ENCODE data around the gene MAP3K14.

MAP3K14 gene

DNA sequence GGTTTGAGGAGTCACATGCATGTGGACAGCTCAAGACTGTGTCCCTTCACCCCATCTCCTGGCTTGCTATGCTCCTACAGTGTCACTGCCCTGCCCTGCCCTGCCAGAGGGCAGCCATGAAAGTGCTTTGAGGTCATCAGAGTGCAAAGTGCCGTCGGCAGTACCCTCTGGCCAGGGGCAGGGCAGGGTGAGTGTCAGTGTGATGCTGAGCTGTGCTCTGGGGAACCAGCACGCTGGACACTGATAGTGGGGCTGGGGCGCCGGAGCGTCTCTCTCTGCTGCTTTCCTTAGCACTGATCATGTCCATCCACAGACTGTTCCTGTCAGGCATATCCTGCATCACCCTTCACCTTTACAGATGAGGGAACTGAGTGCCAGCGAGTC is 53.4 kb downstream of the MAP3K14 start:
- TF ChIP-seq, protein P1, sequence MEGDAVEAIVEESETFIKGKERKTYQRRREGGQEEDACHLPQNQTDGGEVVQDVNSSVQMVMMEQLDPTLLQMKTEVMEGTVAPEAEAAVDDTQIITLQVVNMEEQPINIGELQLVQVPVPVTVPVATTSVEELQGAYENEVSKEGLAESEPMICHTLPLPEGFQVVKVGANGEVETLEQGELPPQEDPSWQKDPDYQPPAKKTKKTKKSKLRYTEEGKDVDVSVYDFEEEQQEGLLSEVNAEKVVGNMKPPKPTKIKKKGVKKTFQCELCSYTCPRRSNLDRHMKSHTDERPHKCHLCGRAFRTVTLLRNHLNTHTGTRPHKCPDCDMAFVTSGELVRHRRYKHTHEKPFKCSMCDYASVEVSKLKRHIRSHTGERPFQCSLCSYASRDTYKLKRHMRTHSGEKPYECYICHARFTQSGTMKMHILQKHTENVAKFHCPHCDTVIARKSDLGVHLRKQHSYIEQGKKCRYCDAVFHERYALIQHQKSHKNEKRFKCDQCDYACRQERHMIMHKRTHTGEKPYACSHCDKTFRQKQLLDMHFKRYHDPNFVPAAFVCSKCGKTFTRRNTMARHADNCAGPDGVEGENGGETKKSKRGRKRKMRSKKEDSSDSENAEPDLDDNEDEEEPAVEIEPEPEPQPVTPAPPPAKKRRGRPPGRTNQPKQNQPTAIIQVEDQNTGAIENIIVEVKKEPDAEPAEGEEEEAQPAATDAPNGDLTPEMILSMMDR (conservative IDR thresholded peaks at IDR 0.05; ENCODE audit: low read depth, low read length): no peak

DNA sequence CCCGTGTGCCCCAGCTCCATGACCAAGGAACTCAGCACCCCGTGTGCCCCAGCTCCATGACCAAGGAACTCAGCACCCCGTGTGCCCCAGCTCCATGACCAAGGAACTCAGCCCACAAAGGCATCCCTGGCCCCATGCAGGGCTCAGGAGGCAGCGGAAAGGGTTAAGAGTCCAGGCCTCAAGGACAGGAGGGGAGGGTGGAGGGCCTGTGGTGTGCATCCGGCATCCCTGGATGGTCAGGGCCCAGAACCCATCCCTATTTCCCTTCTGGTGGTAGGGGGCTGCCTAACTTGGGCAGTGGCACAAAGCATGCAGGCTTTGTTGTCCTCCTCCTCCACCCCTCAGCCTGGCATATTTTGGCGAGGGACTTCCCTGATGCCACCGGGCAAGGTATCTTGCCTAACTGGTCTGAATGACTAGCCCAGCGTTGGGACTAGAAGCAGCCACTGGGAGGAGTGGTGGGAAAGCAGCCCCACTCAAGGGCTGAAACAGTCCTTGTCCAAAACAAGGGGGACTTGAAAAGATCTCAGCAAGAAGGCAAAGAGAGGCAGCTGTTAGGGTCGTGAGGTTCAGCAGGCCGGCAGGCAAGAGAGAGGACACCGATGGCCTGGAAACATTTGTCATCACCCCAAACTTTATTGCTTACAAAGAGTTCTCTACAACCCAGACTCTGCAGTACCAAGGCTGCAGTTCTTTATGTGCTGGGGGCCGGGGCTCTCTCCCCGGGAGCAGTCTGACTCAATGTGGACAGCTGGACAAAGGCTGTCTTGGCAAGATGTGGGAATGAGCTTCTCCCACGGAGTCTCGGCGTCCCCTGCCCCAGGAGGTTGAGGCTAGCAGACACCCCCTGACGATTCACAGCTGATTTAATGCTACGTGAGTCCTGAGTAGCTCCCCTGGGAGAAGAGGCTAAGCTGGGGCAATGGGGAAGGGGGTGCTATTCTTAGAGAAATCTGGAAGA is 54.0 kb downstream of the MAP3K14 start:
- DNase-seq (ENCODE audit: low read depth): no peak
- TF ChIP-seq, protein P1 (conservative IDR thresholded peaks at IDR 0.05; ENCODE audit: low read depth, low read length): no peak
- H3K4me3 ChIP-seq (ENCODE audit: low read length): no peak overlapping the region

More for the DNA sequence above, 53.4 kb downstream of the MAP3K14 start:
- DNase-seq (ENCODE audit: low read depth): no peak
- H3K4me3 ChIP-seq (ENCODE audit: low read length): no peak overlapping the region

DNA sequence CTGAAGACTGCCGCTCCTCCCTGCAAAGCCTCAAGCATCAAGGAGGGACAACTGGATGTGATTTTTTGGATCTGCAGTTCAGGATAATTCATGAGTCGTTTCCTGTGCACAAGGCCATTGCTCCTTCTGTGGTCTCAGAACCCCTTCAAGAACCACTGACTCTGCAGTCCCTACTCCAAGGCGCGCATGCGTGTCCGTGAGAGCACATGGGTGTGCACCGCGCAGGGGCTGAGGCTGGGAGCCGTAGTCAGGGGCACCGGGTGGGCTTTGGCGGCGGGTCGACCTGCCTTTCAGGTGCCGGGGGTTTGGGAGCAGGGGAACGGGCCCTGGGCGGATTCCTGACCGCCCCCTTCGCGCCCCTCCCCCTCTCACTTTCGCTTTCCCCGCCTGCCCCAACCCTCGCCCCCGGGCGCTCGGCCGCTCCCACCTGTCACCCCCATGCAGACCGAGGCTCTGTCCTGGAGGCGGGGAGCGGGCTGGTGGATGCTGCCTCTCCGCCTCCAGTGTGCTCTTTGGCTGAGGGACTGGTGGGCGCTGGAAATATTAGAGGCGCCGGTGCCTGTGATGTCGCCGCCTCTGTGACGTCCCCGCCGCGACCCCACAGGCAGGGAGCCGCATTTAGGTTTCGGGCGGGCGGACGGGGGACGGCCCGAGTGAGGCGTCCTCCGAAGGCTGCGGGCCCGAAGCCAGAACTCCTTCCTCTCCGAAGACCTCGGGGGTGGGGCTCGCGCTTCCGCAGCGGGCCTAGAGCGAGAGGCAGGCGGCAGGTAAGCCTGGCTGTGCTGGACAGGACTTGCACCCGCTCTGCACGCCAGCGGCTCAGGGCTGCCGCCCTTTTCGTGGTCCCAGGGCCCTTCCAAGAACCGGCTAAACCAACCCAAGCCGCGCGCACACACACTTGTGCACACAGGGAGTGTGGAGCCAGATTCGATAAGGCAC is 55.0 kb downstream of the MAP3K14 start, which contains the start of gene SPATA32:
SPATA32 (minus strand) TSS at position 518 of the 939 bp plus-strand sequence; CDS start at position 440, 78 bp downstream.
- no peak for DNase-seq (ENCODE audit: low read depth)
- peak within 1 kb of the TSS; percentile 55 for H3K4me3 ChIP-seq (ENCODE audit: low read length)
- TF ChIP-seq, protein P1 (conservative IDR thresholded peaks at IDR 0.05; ENCODE audit: low read depth, low read length): no peak

DNA sequence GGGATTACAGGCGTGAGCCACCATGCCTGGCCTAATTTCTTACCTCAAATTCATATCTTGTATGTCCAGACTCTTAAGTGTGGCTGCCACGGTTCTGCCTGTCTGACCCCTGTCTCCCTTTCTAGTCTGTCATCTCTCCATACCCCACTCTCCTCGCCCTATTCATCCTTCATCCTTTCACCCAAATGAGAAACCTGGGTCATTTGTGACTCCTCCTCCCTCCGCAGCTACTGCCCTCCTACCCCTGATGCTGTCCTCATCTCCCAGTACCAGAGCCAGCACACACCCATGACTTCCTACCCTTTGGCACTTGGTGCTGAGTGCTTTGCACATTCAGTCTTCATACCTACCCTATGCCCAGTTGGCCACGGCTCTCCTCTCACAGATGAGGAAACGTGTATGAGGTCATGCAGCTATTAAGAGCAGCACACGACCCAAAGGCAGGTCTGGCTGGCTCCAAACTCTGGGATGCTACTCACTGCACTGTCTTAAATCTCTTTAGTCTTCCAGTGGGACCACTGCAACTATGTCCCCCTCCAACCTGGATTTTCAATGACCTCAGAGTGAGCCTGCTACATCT is 56.5 kb downstream of the MAP3K14 start:
- H3K4me3 ChIP-seq (ENCODE audit: low read length): no peak overlapping the region
- DNase-seq (ENCODE audit: low read depth): no peak
- TF ChIP-seq, protein P1 (conservative IDR thresholded peaks at IDR 0.05; ENCODE audit: low read depth, low read length): no peak

DNA sequence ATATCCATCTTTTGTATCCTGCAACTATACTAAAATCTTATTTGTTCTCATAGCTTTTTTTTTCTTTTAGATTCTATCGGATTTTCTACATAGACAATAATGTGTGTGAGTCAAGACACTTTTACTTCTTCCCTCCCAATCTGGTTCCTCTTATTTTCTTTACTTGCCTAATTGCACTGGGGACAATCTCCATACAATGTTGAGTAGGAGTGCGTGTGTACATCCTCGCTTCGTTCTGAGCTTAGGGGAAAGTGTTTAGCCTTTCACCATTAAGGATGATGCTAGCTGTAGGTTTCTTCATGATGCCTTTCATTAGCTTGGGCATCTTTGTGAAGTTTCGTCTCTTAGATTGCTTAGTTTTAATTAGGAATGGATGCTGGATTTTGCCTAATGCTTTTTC is 57.8 kb downstream of the MAP3K14 start:
- TF ChIP-seq, protein P1 (conservative IDR thresholded peaks at IDR 0.05; ENCODE audit: low read depth, low read length): no peak
- no peak overlapping the region for H3K4me3 ChIP-seq (ENCODE audit: low read length)
- no peak for DNase-seq (ENCODE audit: low read depth)

DNA sequence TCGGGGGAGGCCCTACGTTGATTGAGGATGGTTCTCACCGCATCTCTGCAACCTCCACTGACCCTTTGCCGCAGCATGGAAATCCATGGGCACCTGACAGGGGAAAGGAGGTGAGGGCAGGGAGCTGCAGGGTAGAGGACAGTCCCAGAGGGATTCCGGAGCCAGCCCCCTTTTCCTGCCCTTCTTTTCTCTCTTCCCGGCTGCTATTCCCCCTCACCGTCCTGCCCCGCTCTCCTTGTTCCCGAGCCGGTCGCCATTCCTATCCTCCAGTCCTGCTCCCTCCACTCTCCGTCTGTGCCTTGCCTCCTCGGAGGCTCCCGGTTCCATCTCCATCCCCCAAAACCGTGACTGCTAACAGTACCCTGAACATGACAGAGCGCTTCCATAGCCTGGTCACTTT is 59.7 kb downstream of the MAP3K14 start:
- H3K4me3 ChIP-seq (ENCODE audit: low read length): no peak overlapping the region
- TF ChIP-seq, protein P1 (conservative IDR thresholded peaks at IDR 0.05; ENCODE audit: low read depth, low read length): no peak
- DNase-seq (ENCODE audit: low read depth): no peak

Measured in retinal pigment epithelial cell (primary cell).